Neuronal stem cell (in vitro differentiated cells): ENCODE results near the gene VWA1.
"Not testable (repeated sequence)": the region's sequence is repeated elsewhere in the genome, so short reads cannot be mapped to it uniquely, and the experiment has no call there.

Source experiments
- DNase-seq: peaks from one replicate; pipeline ENCODE4 v3.0.0-alpha.2; 2013; ENCODE audit warnings: low spot score
- H2AFZ ChIP-seq: one replicate; pipeline ENCODE4 v1.6.1; 2013; ENCODE audit warnings: mild to moderate bottlenecking, low read length, inconsistent platforms
- H2AK5ac ChIP-seq: 2 replicates; pipeline ENCODE4 v1.6.1; 2013; ENCODE audit warnings: low read depth, mild to moderate bottlenecking, inconsistent platforms, low read length, moderate library complexity, mixed read lengths
- H2BK120ac ChIP-seq: 2 replicates; pipeline ENCODE4 v1.6.1; 2013; ENCODE audit warnings: low read depth, mild to moderate bottlenecking, inconsistent platforms, low read length, moderate library complexity, mixed read lengths
- H2BK12ac ChIP-seq: one replicate; pipeline ENCODE4 v1.6.1; 2013; ENCODE audit warnings: low read length, inconsistent platforms
- H2BK15ac ChIP-seq: 2 replicates; pipeline ENCODE4 v1.6.1; 2013; ENCODE audit warnings: mild to moderate bottlenecking, low read length, inconsistent platforms, mixed read lengths
- H2BK5ac ChIP-seq: one replicate; pipeline ENCODE4 v1.6.1; 2013; ENCODE audit warnings: inconsistent platforms, mild to moderate bottlenecking, low read length, moderate library complexity
- H3K14ac ChIP-seq: one replicate; pipeline ENCODE4 v1.6.1; 2013; ENCODE audit warnings: low read length, inconsistent platforms
- H3K18ac ChIP-seq: 2 replicates; pipeline ENCODE4 v1.6.1; 2013; ENCODE audit warnings: low read length, inconsistent platforms
- H3K23ac ChIP-seq: 2 replicates; pipeline ENCODE4 v1.6.1; 2013; ENCODE audit warnings: low read depth, mild to moderate bottlenecking, mixed read lengths, low read length, inconsistent platforms; ENCODE audit not compliant: poor library complexity
- H3K27ac ChIP-seq: replicated peaks from 3 replicates; pipeline ENCODE4 v1.5.1; 2013; ENCODE audit warnings: low read length, inconsistent platforms
- H3K27me3 ChIP-seq, 3 experiments: 2 replicates each; pipeline ENCODE4 v1.6.1; 2013; ENCODE audit warnings: low read length in 3 of 3, mild to moderate bottlenecking in 2 of 3, inconsistent platforms in 1 of 3, low read depth in 1 of 3, mixed read lengths in 1 of 3, moderate library complexity in 1 of 3; ENCODE audit not compliant: control insufficient read depth in 3 of 3, insufficient read depth in 3 of 3
- H3K36me3 ChIP-seq, 2 donors: replicated peaks in 1 of 2; 2 replicates each; pipeline ENCODE4 v1.6.1; 2013; ENCODE audit warnings: low read length in 2 of 2; ENCODE audit not compliant: control insufficient read depth in 2 of 2, insufficient read depth in 2 of 2
- H3K4ac ChIP-seq: 2 replicates; pipeline ENCODE4 v1.6.1; 2013; ENCODE audit warnings: inconsistent platforms, mild to moderate bottlenecking, low read length, moderate library complexity
- H3K4me1 ChIP-seq, 2 donors: 1 replicate in 1 of 2; 2 replicates in 1 of 2; pipeline ENCODE4 v1.6.1; 2013; ENCODE audit warnings: low read length in 2 of 2, low read depth in 1 of 2; ENCODE audit not compliant: control insufficient read depth in 2 of 2, insufficient read depth in 1 of 2
- H3K4me2 ChIP-seq: one replicate; pipeline ENCODE4 v1.6.1; 2013; ENCODE audit warnings: mild to moderate bottlenecking, low read length, inconsistent platforms; ENCODE audit not compliant: insufficient read depth, poor library complexity, severe bottlenecking
- H3K4me3 ChIP-seq, 2 donors: 2 replicates each; pipeline ENCODE4 v1.5.1; 2013; ENCODE audit warnings: low read length in 2 of 2, mild to moderate bottlenecking in 2 of 2, inconsistent platforms in 1 of 2, moderate library complexity in 1 of 2
- H3K79me1 ChIP-seq: one replicate; pipeline ENCODE4 v1.6.1; 2013; ENCODE audit warnings: low read depth, mild to moderate bottlenecking, inconsistent platforms, low read length, moderate library complexity
- H3K9ac ChIP-seq: one replicate; pipeline ENCODE4 v1.6.1; 2013; ENCODE audit warnings: mild to moderate bottlenecking, low read depth, low read length, inconsistent platforms; ENCODE audit not compliant: poor library complexity
- H3K9me3 ChIP-seq, 2 donors: replicated peaks in 1 of 2; 2 replicates each; pipeline versions ENCODE3 to v1.6.1; 2013; ENCODE audit warnings: low read length in 2 of 2, mild to moderate bottlenecking in 2 of 2, inconsistent platforms in 1 of 2, low read depth in 1 of 2, mixed read lengths in 1 of 2, moderate library complexity in 1 of 2; ENCODE audit not compliant: control insufficient read depth in 2 of 2, insufficient read depth in 1 of 2
- H4K8ac ChIP-seq: one replicate; pipeline ENCODE4 v1.6.1; 2013; ENCODE audit warnings: low read depth, mild to moderate bottlenecking, inconsistent platforms, low read length, moderate library complexity
- H4K91ac ChIP-seq: one replicate; pipeline ENCODE4 v1.6.1; 2013; ENCODE audit warnings: low read length, low read depth, mild to moderate bottlenecking, inconsistent platforms; ENCODE audit not compliant: poor library complexity
- WGBS, 2 donors: extraction: QIAGEN DNeasy Blood & Tissue Kit; methylation state at CpG; one replicate each; pipeline ENCODE4 v1.1.7; 2013; ENCODE audit warnings: missing lambda C conversion rate in 2 of 2, mixed read lengths in 1 of 2; ENCODE audit not compliant: insufficient read length in 2 of 2, insufficient replicate concordance in 1 of 2; ENCODE audit errors: extremely low coverage in 2 of 2; 5-methylcytosine and 5-hydroxymethylcytosine counted together

VWA1 gene

DNA sequence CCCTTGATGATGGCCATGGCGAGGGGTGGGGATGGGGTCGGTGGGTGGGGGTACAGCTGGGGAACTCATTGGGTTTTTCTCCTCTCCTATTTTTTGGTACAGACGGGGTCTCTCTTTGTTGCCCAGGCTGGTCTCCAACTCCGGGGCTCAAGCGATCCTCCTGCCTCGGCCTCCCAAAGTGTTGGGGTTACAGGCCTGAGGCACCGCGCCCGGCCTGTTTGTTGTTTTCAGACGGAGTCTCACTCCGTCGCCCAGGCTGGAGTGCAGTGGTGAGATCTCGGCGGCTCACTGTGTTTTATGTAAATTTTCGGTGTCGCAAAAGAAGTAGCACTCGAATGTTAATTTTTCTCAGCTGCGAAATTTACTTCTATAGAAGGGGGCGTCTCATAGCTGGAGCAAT is 11.1 kb downstream of the VWA1 start:
- H2AK5ac ChIP-seq, H3K4me1 ChIP-seq, H3K79me1 ChIP-seq, H4K8ac ChIP-seq, H3K4ac ChIP-seq, H2BK5ac ChIP-seq, H3K36me3 ChIP-seq, H2BK12ac ChIP-seq, H2BK120ac ChIP-seq, H3K9me3 ChIP-seq, H3K9ac ChIP-seq, H3K14ac ChIP-seq, DNase-seq, H2BK15ac ChIP-seq, H3K27ac ChIP-seq, H3K23ac ChIP-seq, H4K91ac ChIP-seq, H3K18ac ChIP-seq, H3K4me3 ChIP-seq, H3K4me2 ChIP-seq, H2AFZ ChIP-seq: not testable (repeated sequence)
- H3K27me3 ChIP-seq = peaks cover 0 to 11% (median 0%) of the 10 kb centered on the region in 3 experiments
- WGBS, 2 donors = no CpG with 5 or more reads among the region's 19 CpGs

DNA sequence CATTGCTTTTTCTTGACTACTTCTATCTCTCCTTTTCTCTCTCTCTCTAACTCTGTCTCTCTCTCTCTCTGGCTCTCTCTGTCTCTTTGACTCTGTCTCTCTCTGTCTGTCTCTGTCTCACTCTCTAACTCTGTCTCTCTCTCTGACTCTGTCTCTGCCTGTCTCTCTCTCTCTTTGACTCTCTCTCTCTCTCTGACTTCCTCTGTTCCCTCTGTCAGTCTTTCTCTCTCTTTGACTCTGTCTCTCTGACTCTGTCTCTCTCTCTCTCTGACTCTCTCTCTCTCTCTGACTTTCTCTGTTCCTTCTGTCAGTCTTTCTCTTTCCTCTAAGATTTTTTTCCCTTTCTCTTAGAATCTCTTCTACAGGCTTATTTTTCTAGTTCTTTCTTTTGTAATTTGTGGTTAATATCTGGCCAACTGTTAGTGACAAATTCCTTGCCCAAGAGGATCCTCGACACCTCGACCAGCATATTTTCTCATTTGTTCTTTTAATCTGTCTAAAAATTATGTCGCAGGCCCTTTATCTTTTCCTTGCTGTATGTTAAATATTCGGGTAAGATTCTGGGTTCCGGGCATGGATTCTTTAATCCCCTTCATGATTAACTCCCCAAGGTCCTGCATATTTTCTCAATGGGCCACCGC is 13.7 kb downstream of the VWA1 start, which contains the start of gene ATAD3C:
Gene ATAD3C (plus strand): TSS at position 591 of the 641 bp plus-strand sequence. CDS start 995 bp downstream, outside the sequence.
- Histone ChIP-seq H3K79me1 (no peaks in the 10 kb centered on the region), H3K27me3 (peaks cover 0 to 11% (median 0%) of the 10 kb centered on the region in 3 experiments), H3K27ac (no peak within 1 kb of the TSS), H2AFZ (peak within 1 kb of the TSS; percentile 17), H3K14ac (no peak within 1 kb of the TSS), H3K23ac (no peak within 1 kb of the TSS), H2BK15ac (no peak within 1 kb of the TSS), H3K9me3 (no peaks in the 10 kb centered on the region), H2BK5ac (no peak within 1 kb of the TSS), H4K8ac (no peak within 1 kb of the TSS), H3K4me3 (no peak within 1 kb of the TSS), H3K4me1 (no peaks in the 10 kb centered on the region), H2BK120ac (no peak within 1 kb of the TSS), H3K9ac (no peak within 1 kb of the TSS), H3K4me2 (no peak within 1 kb of the TSS), H4K91ac (no peak within 1 kb of the TSS), H3K18ac (no peak within 1 kb of the TSS), H3K36me3 (no peaks in the 10 kb centered on the region), H2AK5ac (no peak within 1 kb of the TSS), H2BK12ac (no peak within 1 kb of the TSS), H3K4ac (no peak within 1 kb of the TSS)
- WGBS, 2 donors = no CpG with 5 or more reads among the region's 6 CpGs
- DNase-seq = no peak

DNA sequence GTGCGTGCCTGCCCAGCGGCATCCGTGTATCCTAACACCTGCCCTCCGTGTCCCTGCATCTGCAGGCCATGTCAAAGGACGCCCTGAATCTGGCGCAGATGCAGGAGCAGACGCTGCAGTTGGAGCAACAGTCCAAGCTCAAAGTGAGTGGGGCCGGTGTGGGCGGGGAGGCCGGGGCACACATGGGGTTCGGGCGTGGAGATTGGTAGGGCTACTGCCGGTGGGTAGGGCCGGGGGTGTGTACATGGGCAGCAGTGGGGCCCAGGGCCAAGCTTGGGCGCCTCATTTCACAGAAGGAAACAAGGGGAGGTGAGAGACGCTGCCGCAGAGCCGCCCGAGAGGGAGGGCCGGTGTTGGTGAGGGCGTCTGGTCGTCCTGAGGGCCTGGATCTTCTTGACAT is 15.1 kb downstream of the VWA1 start:
- not testable (repeated sequence) for H2AK5ac ChIP-seq, H2AFZ ChIP-seq, H3K27ac ChIP-seq, H2BK120ac ChIP-seq, H3K4me2 ChIP-seq, H4K91ac ChIP-seq, H3K9ac ChIP-seq, H2BK5ac ChIP-seq, H3K9me3 ChIP-seq, H3K4me3 ChIP-seq, H2BK15ac ChIP-seq, H3K4me1 ChIP-seq, H3K79me1 ChIP-seq, H2BK12ac ChIP-seq, H4K8ac ChIP-seq, H3K23ac ChIP-seq, H3K4ac ChIP-seq, DNase-seq, H3K36me3 ChIP-seq, H3K18ac ChIP-seq, H3K14ac ChIP-seq
- no CpG with 5 or more reads among the region's 22 CpGs for WGBS, 2 donors
- H3K27me3 ChIP-seq = peaks cover 0 to 11% (median 0%) of the 10 kb centered on the region in 3 experiments

- DNase-seq = no peak
- Histone ChIP-seq H3K27me3 (peaks cover 0 to 11% (median 0%) of the 10 kb centered on the region in 3 experiments), H4K8ac (no peak overlapping the region), H3K79me1 (no peaks in the 10 kb centered on the region), H3K4me3 (no peak overlapping the region), H4K91ac (no peak overlapping the region), H3K4me2 (no peak overlapping the region), H3K9me3 (no peaks in the 10 kb centered on the region), H2AK5ac (no peak overlapping the region), H3K9ac (peak overlapping the region; percentile 70), H3K4me1 (no peaks in the 10 kb centered on the region), H2BK15ac (no peak overlapping the region), H3K18ac (peak overlapping the region; percentile 71), H2BK12ac (peak overlapping the region; percentile 73), H2BK5ac (peak overlapping the region; percentile 82), H3K14ac (no peak overlapping the region), H3K23ac (peak overlapping the region; percentile 43), H3K27ac (no peak overlapping the region), H3K4ac (no peak overlapping the region), H3K36me3 (no peaks in the 10 kb centered on the region), H2AFZ (no peak overlapping the region), H2BK120ac (no peak overlapping the region)
- no CpG with 5 or more reads among the region's 26 CpGs for WGBS, 2 donors
Measured at GRCh38 chr1:1451696-1452364, 16.3 kb downstream of the VWA1 start.
